CD4-positive, alpha-beta T cell (primary cell): ENCODE measurements around the gene ADGRG3. TPM values are rescaled to one million over a fixed set of nuclear protein-coding genes. Genes with fewer than 3 reads are reported as not detected.
"Not testable (repeated sequence)": the region's sequence is repeated elsewhere in the genome, so short reads cannot be mapped to it uniquely, and the experiment has no call there.

Experiments used
- ATAC-seq: fragments of 200-7000 bp; cut with Tn5 transposase; one replicate; pipeline ENCODE4 v1.10.0; 2022; ENCODE audit warnings: mild to moderate bottlenecking; ENCODE audit not compliant: poor library complexity
- CTCF ChIA-PET: fragments of 350-600 bp; sonication (Branson Sonifier 250); formaldehyde crosslinking; loops from one replicate; lab custom pipeline; 2021; ENCODE audit warnings: antibody characterized with exemption, inconsistent platforms; lab: Charles Lee
- POLR2A ChIA-PET: fragments of 350-600 bp; sonication (Branson Sonifier 250); formaldehyde crosslinking; loops from one replicate; lab custom pipeline; 2021; ENCODE audit warnings: antibody characterized with exemption, inconsistent platforms; lab: Charles Lee
- DNase-seq, 14 experiments: peaks; one replicate each; pipeline ENCODE4 v3.0.0-alpha.2; 2013 to 2020; ENCODE audit warnings: mixed read lengths in 2 of 14
- H3K27ac ChIP-seq, 2 donors: one replicate each; pipeline versions ENCODE4 v1.5.1 to v1.7.0; 2013; ENCODE audit warnings: low read length in 2 of 2, low read depth in 1 of 2, mild to moderate bottlenecking in 1 of 2
- H3K27me3 ChIP-seq, 2 experiments: 1 replicate in 1 of 2; 2 replicates in 1 of 2; pipeline versions ENCODE4 v1.6.1 to v1.7.0; 2013; ENCODE audit warnings: low read length in 2 of 2, control low read depth in 1 of 2, mild to moderate bottlenecking in 1 of 2, moderate library complexity in 1 of 2; ENCODE audit not compliant: insufficient read depth in 2 of 2, control insufficient read depth in 1 of 2
- H3K36me3 ChIP-seq: one replicate; pipeline ENCODE4 v1.6.1; 2013; ENCODE audit warnings: low read length, control low read depth; ENCODE audit not compliant: insufficient read depth
- H3K4me1 ChIP-seq: one replicate; pipeline ENCODE4 v1.6.1; 2013; ENCODE audit warnings: low read length, control low read depth; ENCODE audit not compliant: insufficient read depth
- H3K4me3 ChIP-seq: one replicate; pipeline ENCODE4 v1.5.1; 2013; ENCODE audit warnings: mild to moderate bottlenecking, low read length, moderate library complexity
- H3K9me3 ChIP-seq, 2 experiments: 1 replicate in 1 of 2; 2 replicates in 1 of 2; pipeline versions ENCODE4 v1.6.1 to v1.7.0; 2013; ENCODE audit warnings: low read length in 2 of 2, mild to moderate bottlenecking in 2 of 2, control low read depth in 1 of 2, moderate library complexity in 1 of 2; ENCODE audit not compliant: control insufficient read depth in 1 of 2, insufficient read depth in 1 of 2
- H3K27ac Mint-ChIP-seq: one replicate; pipeline ENCODE4 v1.8.0; 2020; ENCODE audit warnings: mixed read lengths
- H3K27me3 Mint-ChIP-seq: one replicate; pipeline ENCODE4 v1.8.0; 2021; ENCODE audit warnings: mixed read lengths
- H3K36me3 Mint-ChIP-seq: one replicate; pipeline ENCODE4 v1.8.0; 2021; ENCODE audit warnings: low read depth, mixed read lengths
- H3K4me1 Mint-ChIP-seq: one replicate; pipeline ENCODE4 v1.8.0; 2021; ENCODE audit warnings: low read depth, mixed read lengths
- H3K4me3 Mint-ChIP-seq: one replicate; pipeline ENCODE4 v1.8.0; 2020; ENCODE audit warnings: mild to moderate bottlenecking, mixed read lengths
- H3K9me3 Mint-ChIP-seq: one replicate; pipeline ENCODE4 v1.8.0; 2020; ENCODE audit warnings: mixed read lengths
- intact Hi-C, 2 experiments: fragments of 100-400 bp; cut with DNase I in 1 of 2; cut with micrococcal nuclease in 1 of 2; formaldehyde crosslinking; loops; one replicate each; pipeline versions ENCODE4 v1.15.1 to v1.9.0; 2023 to 2025; cut with DNase I, micrococcal nuclease
- total RNA-seq, 174 experiments: library from RNA in 2 of 174; stranded (reverse) in 2 of 174; gene quantifications; one replicate each; pipeline ENCODE4 v1.2.3 and lab custom pipeline; 2021 to 2026
- TF ChIP-seq, protein P1 (sequence below): fragments of 200-600 bp; IDR thresholded peaks from one replicate; pipeline ENCODE4 v1.8.0; 2022; ENCODE audit warnings: antibody characterized with exemption, mild to moderate bottlenecking

ADGRG3 gene
- total RNA-seq, 2 experiments from 2014 or later, result 0.28 TPM; not detected in 1

- TF ChIP-seq, protein P1, sequence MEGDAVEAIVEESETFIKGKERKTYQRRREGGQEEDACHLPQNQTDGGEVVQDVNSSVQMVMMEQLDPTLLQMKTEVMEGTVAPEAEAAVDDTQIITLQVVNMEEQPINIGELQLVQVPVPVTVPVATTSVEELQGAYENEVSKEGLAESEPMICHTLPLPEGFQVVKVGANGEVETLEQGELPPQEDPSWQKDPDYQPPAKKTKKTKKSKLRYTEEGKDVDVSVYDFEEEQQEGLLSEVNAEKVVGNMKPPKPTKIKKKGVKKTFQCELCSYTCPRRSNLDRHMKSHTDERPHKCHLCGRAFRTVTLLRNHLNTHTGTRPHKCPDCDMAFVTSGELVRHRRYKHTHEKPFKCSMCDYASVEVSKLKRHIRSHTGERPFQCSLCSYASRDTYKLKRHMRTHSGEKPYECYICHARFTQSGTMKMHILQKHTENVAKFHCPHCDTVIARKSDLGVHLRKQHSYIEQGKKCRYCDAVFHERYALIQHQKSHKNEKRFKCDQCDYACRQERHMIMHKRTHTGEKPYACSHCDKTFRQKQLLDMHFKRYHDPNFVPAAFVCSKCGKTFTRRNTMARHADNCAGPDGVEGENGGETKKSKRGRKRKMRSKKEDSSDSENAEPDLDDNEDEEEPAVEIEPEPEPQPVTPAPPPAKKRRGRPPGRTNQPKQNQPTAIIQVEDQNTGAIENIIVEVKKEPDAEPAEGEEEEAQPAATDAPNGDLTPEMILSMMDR, result no peak
- no peak overlapping the region for H3K27ac Mint-ChIP-seq
- no peak for ATAC-seq
- Histone ChIP-seq H3K36me3 (no peaks in the 10 kb centered on the region), H3K9me3 (peaks cover 0 to 4% of the 10 kb centered on the region in 2 experiments), H3K4me3 (no peak overlapping the region), H3K27ac (no peak overlapping the region), H3K27me3 (no peaks in the 10 kb centered on the region), H3K4me1 (no peaks in the 10 kb centered on the region)
- no peak overlapping the region for H3K4me3 Mint-ChIP-seq
- no peaks in the 10 kb centered on the region for H3K27me3 Mint-ChIP-seq
- no peak for DNase-seq
- CTCF ChIA-PET, result no interaction called here
- H3K4me1 Mint-ChIP-seq, result no peaks in the 10 kb centered on the region
- H3K9me3 Mint-ChIP-seq, result peaks cover under 1% of the 10 kb centered on the region
- H3K36me3 Mint-ChIP-seq, result no peaks in the 10 kb centered on the region
- POLR2A ChIA-PET, result no interaction called here
- intact Hi-C loops, result no loop called here
Measured at GRCh38 chr16:57727610-57728009, 59.5 kb downstream of the ADGRG3 start.

DNA sequence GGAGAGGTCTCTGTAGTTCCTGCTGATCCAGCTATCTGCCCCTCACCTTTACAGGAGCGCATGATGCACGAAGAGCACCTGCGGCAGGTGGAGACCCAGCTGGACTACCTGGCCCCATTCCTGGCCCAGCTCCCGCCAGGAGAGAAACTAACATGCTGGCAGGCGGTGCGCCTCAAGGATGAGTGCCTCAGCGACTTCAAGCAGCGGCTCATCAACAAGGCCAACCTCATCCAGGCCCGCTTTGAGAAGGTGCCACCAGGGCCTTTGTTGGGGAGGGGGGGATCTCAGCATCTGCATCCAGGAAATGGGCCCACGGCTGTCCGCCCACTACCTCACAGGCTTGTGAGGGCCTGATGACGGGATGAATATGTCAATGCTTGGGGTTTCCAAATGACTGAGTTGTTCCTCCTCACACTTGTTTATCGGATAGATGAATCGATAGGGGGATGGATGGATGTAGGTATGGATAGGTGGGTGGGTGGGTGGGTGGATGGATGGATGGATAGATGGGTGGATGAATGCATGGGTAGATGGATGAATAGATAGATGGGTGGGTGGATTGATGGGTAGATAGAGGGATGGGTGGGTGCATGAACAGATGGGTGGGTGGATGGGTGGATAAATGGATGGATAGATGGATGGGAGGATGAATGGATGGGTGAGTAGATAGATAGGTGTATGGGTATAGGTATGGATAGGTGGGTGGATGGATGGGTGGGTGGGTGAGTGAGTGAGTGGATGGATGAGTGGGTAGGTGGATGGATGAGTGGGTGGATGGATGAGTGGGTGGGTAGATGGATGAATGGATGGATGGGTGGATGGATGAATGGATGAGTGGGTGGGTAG is 60.5 kb downstream of the ADGRG3 start:
- Mint-ChIP-seq H3K9me3 (peaks cover 6% of the 10 kb centered on the region), H3K27me3 (no peaks in the 10 kb centered on the region), H3K4me1 (no peaks in the 10 kb centered on the region), H3K27ac (no peak overlapping the region), H3K4me3 (no peak overlapping the region), H3K36me3 (no peaks in the 10 kb centered on the region)
- TF ChIP-seq, protein P1, result no peak
- CTCF ChIA-PET, result no interaction called here
- intact Hi-C loops, result no loop called here
- H3K36me3 ChIP-seq, result no peaks in the 10 kb centered on the region
- H3K27me3 ChIP-seq, result no peaks in the 10 kb centered on the region
- no peak for ATAC-seq
- H3K4me1 ChIP-seq, result no peaks in the 10 kb centered on the region
- H3K27ac ChIP-seq, result no peak overlapping the region
- no peak for DNase-seq
- POLR2A ChIA-PET, result no interaction called here
- no peak overlapping the region for H3K4me3 ChIP-seq
- H3K9me3 ChIP-seq, result no peaks in the 10 kb centered on the region

DNA sequence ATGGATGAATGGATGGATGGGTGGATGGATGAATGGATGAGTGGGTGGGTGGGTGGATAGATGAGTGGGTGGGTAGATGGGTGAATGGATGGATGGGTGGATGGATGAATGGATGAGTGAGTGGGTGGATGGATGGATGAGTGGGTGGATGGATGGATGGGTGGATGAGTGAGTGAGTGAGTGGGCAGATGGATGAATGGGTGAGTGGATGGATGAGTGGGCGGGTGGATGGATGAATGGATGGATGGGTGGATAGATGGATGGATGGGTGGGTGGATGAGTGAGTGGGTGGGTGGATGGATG is 61.0 kb downstream of the ADGRG3 start:
- H3K27ac ChIP-seq, result no peak overlapping the region
- Mint-ChIP-seq H3K4me1 (no peaks in the 10 kb centered on the region), H3K27me3 (no peaks in the 10 kb centered on the region), H3K9me3 (peaks cover 6% of the 10 kb centered on the region), H3K4me3 (no peak overlapping the region), H3K36me3 (no peaks in the 10 kb centered on the region), H3K27ac (no peak overlapping the region)
- intact Hi-C loops, result no loop called here
- no peak overlapping the region for H3K4me3 ChIP-seq
- ChIA-PET POLR2A (no interaction called here), CTCF (no interaction called here)
- ATAC-seq, result no peak
- H3K4me1 ChIP-seq, result peaks cover under 1% of the 10 kb centered on the region
- H3K27me3 ChIP-seq, result no peaks in the 10 kb centered on the region
- no peak for DNase-seq
- H3K9me3 ChIP-seq, result no peaks in the 10 kb centered on the region
- TF ChIP-seq, protein P1, result no peak
- no peaks in the 10 kb centered on the region for H3K36me3 ChIP-seq

- H3K36me3 ChIP-seq, H3K4me3 Mint-ChIP-seq, H3K4me3 ChIP-seq, H3K9me3 ChIP-seq, H3K27me3 ChIP-seq, H3K27me3 Mint-ChIP-seq, CTCF ChIA-PET, H3K9me3 Mint-ChIP-seq, H3K27ac ChIP-seq, POLR2A ChIA-PET, H3K4me1 ChIP-seq, H3K27ac Mint-ChIP-seq, DNase-seq, H3K36me3 Mint-ChIP-seq, ATAC-seq, H3K4me1 Mint-ChIP-seq: not testable (repeated sequence)
- intact Hi-C loops, result loop anchor here (5.0 to 10.0 kb wide), 7 partner anchors 138 to 905 kb away; partner anchors contain the start of genes CFAP20 (in 1 of the 2), CIAPIN1 (in 1 of the 2), COQ9 (in 1 of the 2) and CSNK2A2 (in 1 of the 2)
Measured at GRCh38 chr16:57729852-57730251, 61.7 kb downstream of the ADGRG3 start.
